ENCODE measurements around the gene CAPN8. TPM values are rescaled to one million over a fixed set of nuclear protein-coding genes. Genes with fewer than 3 reads are reported as not detected.

Gene CAPN8
- total RNA-seq, 4 donors from 2014 or later = 0.20 to 0.79 (median 0.40) TPM; not detected in 1

DNA sequence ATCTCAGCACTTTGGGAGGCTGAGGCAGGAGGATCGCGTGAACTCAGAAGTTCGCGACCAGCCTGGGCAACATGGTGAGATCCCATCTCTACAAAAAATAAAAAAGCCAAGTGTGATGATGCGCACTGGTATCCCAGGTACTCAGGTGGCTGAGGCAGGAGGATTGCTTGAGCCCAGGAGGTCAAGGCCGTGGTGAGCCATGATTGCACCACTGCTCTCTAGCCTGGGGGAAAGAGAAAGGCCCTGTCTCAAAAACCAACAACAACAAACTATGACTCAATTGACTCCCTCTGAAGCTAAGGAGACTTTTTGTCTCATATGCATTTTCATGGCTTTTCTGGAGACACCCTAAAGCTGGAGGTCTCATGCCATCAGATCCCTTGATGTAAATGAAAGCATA, 153.4 kb downstream of the CAPN8 start:
- no peaks in the 10 kb centered on the region for H3K9me3 ChIP-seq
- H3K27ac ChIP-seq = no peak overlapping the region
- TF ChIP-seq, protein P1, sequence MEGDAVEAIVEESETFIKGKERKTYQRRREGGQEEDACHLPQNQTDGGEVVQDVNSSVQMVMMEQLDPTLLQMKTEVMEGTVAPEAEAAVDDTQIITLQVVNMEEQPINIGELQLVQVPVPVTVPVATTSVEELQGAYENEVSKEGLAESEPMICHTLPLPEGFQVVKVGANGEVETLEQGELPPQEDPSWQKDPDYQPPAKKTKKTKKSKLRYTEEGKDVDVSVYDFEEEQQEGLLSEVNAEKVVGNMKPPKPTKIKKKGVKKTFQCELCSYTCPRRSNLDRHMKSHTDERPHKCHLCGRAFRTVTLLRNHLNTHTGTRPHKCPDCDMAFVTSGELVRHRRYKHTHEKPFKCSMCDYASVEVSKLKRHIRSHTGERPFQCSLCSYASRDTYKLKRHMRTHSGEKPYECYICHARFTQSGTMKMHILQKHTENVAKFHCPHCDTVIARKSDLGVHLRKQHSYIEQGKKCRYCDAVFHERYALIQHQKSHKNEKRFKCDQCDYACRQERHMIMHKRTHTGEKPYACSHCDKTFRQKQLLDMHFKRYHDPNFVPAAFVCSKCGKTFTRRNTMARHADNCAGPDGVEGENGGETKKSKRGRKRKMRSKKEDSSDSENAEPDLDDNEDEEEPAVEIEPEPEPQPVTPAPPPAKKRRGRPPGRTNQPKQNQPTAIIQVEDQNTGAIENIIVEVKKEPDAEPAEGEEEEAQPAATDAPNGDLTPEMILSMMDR (IDR thresholded peaks at IDR 0.05) = no peak
- TF ChIP-seq POLR2A (IDR thresholded peaks at IDR 0.05) = no peak
- intact Hi-C loops (cut with DNase I) = no loop called here
- H3K4me1 ChIP-seq = no peaks in the 10 kb centered on the region
- DNase-seq = no peak
- no peaks in the 10 kb centered on the region for H3K27me3 ChIP-seq
- no peaks in the 10 kb centered on the region for H3K36me3 ChIP-seq
- 85 to 90% methylated on average over 6 of the region's 6 CpGs for WGBS, 2 donors
- no peak overlapping the region for H3K4me3 ChIP-seq (replicated peaks in 1 of 3)

DNA sequence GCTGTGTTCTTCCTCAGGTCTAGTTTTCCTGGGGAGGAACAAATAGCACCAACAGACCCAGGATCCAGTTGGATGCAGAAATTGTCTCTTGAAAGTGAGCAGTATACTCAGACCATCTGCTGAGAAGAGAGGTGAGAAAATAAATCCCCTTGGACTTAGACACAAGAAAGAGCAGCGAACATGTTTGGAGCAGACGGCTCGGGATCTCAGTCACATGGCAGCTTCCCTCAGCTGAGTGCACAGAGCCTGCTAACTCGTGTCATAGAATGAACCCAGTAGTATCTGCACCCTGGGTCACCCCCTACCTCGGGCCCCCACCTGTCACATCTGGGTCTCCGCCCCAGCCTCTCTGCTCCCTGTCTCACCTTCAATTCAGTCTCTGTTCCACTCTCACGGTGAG, 156.7 kb downstream of the CAPN8 start:
- WGBS, 2 donors = 87 to 88% methylated on average over 7 of the region's 7 CpGs
- Histone ChIP-seq H3K36me3 (no peaks in the 10 kb centered on the region), H3K4me3 (replicated peaks in 1 of 3) (no peak overlapping the region), H3K27me3 (no peaks in the 10 kb centered on the region), H3K27ac (no peak overlapping the region), H3K4me1 (no peaks in the 10 kb centered on the region), H3K9me3 (no peaks in the 10 kb centered on the region)
- DNase-seq = no peak
- intact Hi-C loops (cut with DNase I) = no loop called here
- TF ChIP-seq POLR2A (IDR thresholded peaks at IDR 0.05) = no peak
- TF ChIP-seq, protein P1 (IDR thresholded peaks at IDR 0.05) = no peak

DNA sequence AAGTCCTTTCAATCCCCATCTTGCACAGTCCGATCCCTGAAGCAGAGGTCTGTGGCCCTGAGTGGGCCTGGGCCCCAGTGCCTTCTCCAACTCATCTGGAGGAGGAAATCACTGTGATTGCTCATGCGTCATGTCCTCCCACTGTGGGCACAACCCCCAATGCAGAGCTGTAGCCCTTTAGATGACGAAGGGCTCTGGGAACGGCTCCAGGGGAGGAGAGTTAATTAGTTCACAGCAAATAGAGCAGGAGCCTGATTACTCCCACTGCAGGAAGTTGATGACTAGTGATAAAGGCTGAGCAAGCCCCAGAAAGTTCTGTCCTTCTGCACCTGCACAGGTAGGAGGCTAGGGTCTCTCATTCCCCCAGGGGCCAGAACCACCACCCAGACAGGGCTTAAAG, 160.8 kb downstream of the CAPN8 start:
- no peak for DNase-seq
- intact Hi-C loops (cut with DNase I) = no loop called here
- Histone ChIP-seq H3K27me3 (no peaks in the 10 kb centered on the region), H3K27ac (no peak overlapping the region), H3K9me3 (no peaks in the 10 kb centered on the region), H3K4me3 (replicated peaks in 1 of 3) (no peak overlapping the region), H3K4me1 (peaks cover 0 to 11% of the 10 kb centered on the region in 2 donors), H3K36me3 (no peaks in the 10 kb centered on the region)
- WGBS, 2 donors = 77 to 87% methylated on average over 4 of the region's 4 CpGs
- TF ChIP-seq POLR2A (IDR thresholded peaks at IDR 0.05) = no peak
- TF ChIP-seq, protein P1 (IDR thresholded peaks at IDR 0.05) = no peak

DNA sequence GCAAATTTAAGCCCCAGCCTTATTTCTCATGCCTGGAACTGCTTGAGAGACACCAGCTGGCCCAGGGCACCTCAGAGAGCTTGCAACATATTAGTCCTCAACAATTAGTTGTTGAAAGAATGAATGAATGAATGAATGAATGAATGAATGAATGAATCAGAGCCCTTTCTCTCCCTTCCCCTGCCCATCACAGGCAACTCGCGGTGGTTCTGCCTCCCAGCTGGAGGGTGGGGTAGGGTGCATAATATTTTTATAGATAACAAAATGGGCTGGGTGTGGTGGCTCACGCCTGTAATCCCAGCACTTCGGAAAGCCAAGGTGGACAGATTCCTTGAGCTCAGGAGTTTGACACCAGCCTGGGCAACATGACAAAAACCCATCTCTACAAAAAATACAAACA, 162.2 kb downstream of the CAPN8 start:
- H3K27me3 ChIP-seq = no peaks in the 10 kb centered on the region
- no peak for DNase-seq
- peaks cover 0 to 14% of the 10 kb centered on the region in 2 donors for H3K4me1 ChIP-seq
- TF ChIP-seq, protein P1 (IDR thresholded peaks at IDR 0.05) = no peak
- TF ChIP-seq POLR2A (IDR thresholded peaks at IDR 0.05) = no peak
- no peak overlapping the region for H3K4me3 ChIP-seq (replicated peaks in 1 of 3)
- no peaks in the 10 kb centered on the region for H3K9me3 ChIP-seq
- WGBS, 2 donors = 78 to 91% methylated on average over 4 of the region's 4 CpGs
- no peak overlapping the region for H3K27ac ChIP-seq
- H3K36me3 ChIP-seq = no peaks in the 10 kb centered on the region
- intact Hi-C loops (cut with DNase I) = no loop called here

DNA sequence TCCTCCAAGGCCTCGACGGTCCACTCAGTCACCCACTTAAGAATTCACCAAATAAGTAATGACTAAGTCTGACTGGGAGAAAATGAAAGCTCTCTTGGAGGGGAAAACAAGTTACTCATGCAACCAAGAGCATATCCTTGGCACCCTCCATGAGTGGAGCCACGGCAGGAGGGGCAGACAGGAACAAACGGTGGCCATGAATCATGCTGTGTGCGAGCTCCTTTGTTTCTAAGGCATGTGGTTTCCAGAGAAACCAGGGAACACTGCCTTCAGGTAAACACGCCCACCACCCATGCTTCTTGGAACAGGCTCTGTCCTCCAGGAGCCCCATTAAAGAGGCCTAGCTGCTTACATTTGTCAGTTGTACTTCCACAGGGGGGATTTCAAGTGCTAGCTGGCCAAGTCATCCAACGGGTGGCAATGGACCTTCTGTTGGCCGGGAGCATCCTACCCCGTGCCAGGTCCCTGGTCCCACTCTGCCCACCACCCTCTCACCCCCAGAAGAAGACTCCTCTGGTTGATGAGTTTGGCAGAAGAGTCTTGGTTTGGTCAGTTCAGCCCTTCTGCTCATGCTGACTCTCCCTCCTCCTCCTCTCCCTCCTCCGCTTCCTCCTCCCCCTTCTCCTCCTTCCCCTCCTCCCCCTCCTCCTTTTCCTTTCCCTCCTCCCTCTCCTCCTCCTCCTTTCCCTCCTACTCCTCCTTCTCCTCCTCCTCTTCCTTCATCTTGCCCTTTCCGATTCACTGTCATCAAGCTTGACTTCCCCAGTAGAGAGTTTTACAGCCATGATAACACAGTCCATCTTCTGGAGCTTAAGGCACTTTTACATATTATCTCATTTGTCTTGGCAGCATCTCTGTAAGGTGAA, 164.7 kb downstream of the CAPN8 start:
- DNase-seq = peak; percentile 77 to 78
- 50 to 67% methylated on average over 11 of the region's 11 CpGs for WGBS, 2 donors
- H3K27ac ChIP-seq = no peak overlapping the region

More for the DNA sequence above, 164.7 kb downstream of the CAPN8 start:
- no peaks in the 10 kb centered on the region for H3K36me3 ChIP-seq
- no peak for TF ChIP-seq POLR2A (IDR thresholded peaks at IDR 0.05)
- TF ChIP-seq, protein P1 (IDR thresholded peaks at IDR 0.05) = no peak
- H3K4me1 ChIP-seq = peaks cover 0 to 14% of the 10 kb centered on the region in 2 donors
- no peaks in the 10 kb centered on the region for H3K27me3 ChIP-seq
- intact Hi-C loops (cut with DNase I) = no loop called here
- no peak overlapping the region for H3K4me3 ChIP-seq (replicated peaks in 1 of 3)
- H3K9me3 ChIP-seq = no peaks in the 10 kb centered on the region

Data from thyroid gland (tissue), 4 donors.